GM12878 (cell line): ENCODE results near the gene FAF1. TPM values are rescaled to one million over a fixed set of nuclear protein-coding genes. Genes with fewer than 3 reads are reported as not detected.
A peak's percentile ranks its signal among the peaks of the same experiment; 100 is the strongest.

Experiments
- ASH2L ChIP-seq: fragments of 300-600, 200-600 bp; sonication (generic); IDR thresholded peaks from 2 replicates; pipeline ENCODE4 v1.6.1; 2017; ENCODE audit warnings: low read depth, mild to moderate bottlenecking, borderline replicate concordance
- BCL11A ChIP-seq: IDR thresholded peaks from 2 replicates; pipeline ENCODE4 v1.6.1; 2011; ENCODE audit warnings: low read depth, low read length
- BCLAF1 ChIP-seq: fragments of 450-650 bp; IDR thresholded peaks from 2 replicates; pipeline ENCODE4 v1.6.1; 2017; ENCODE audit warnings: antibody characterized with exemption, mild to moderate bottlenecking, moderate library complexity
- CEBPB ChIP-seq, 2 experiments: fragments of 150-350 bp in 1 of 2; IDR thresholded peaks; 2 replicates each; pipeline ENCODE4 v1.6.1; 2012 to 2014; ENCODE audit warnings: low read depth in 2 of 2, low read length in 2 of 2, borderline replicate concordance in 1 of 2, inconsistent platforms in 1 of 2
- CEBPZ ChIP-seq: fragments of 150-350 bp; IDR thresholded peaks from 2 replicates; pipeline ENCODE4 v1.6.1; 2016; ENCODE audit warnings: low read depth, low read length
- ESRRA ChIP-seq: IDR thresholded peaks from 2 replicates; pipeline ENCODE4 v1.6.1; 2012; ENCODE audit warnings: mild to moderate bottlenecking, low read length, improper control_type of control experiment
- KLF5 ChIP-seq: fragments of 450-650 bp; IDR thresholded peaks from 2 replicates; pipeline ENCODE4 v1.6.1; 2014; ENCODE audit warnings: mild to moderate bottlenecking; ENCODE audit not compliant: partially characterized antibody
- MYB ChIP-seq: fragments of 150-350 bp; IDR thresholded peaks from 2 replicates; pipeline ENCODE4 v1.6.1; 2014; ENCODE audit warnings: mild to moderate bottlenecking, low read depth, low read length, borderline replicate concordance
- NFXL1 ChIP-seq: fragments of 450-650 bp; IDR thresholded peaks from 2 replicates; pipeline ENCODE4 v1.6.1; 2017; ENCODE audit warnings: antibody characterized with exemption, mild to moderate bottlenecking, borderline replicate concordance
- NR2C1 ChIP-seq: fragments of 450-650 bp; IDR thresholded peaks from 2 replicates; pipeline ENCODE4 v1.6.1; 2017; ENCODE audit warnings: antibody characterized with exemption, mild to moderate bottlenecking, moderate library complexity
- PBX3 ChIP-seq: IDR thresholded peaks from 2 replicates; pipeline ENCODE4 v1.6.1; 2011; ENCODE audit warnings: mild to moderate bottlenecking, low read depth, low read length, moderate library complexity; ENCODE audit not compliant: insufficient replicate concordance
- RBBP5 ChIP-seq: fragments of 200-600 bp; sonication (generic); conservative IDR thresholded peaks from 2 replicates; pipeline ENCODE4 v1.6.1; 2016
- SMARCA5 ChIP-seq: fragments of 450-650 bp; IDR thresholded peaks from 2 replicates; pipeline ENCODE4 v1.6.1; 2017; ENCODE audit warnings: mild to moderate bottlenecking
- SP1 ChIP-seq: IDR thresholded peaks from one replicate; pipeline ENCODE4 v1.6.1; 2011; ENCODE audit warnings: low read depth, low read length
- STAT3 ChIP-seq: IDR thresholded peaks from 2 replicates; pipeline ENCODE4 v1.6.1; 2011; ENCODE audit warnings: low read depth, low read length, improper control_type of control experiment
- TAF1 ChIP-seq: IDR thresholded peaks from 2 replicates; pipeline ENCODE4 v1.6.1; 2011; ENCODE audit warnings: mild to moderate bottlenecking, low read depth, low read length, borderline replicate concordance
- TBL1XR1 ChIP-seq: IDR thresholded peaks from 2 replicates; pipeline ENCODE4 v1.6.1; 2012; ENCODE audit warnings: low read depth, low read length, improper control_type of control experiment
- ZNF592 ChIP-seq: fragments of 450-650 bp; IDR thresholded peaks from 2 replicates; pipeline ENCODE4 v1.6.1; 2017; ENCODE audit warnings: mild to moderate bottlenecking, moderate library complexity
- polyA plus RNA-seq, 11 experiments: library from polyadenylated mRNA; depleted of rRNA in 4 of 11; unstranded in 6 of 11; stranded (reverse) in 5 of 11; fragments of >200 nt; fragmentation: Nextera tagmentation in 4 of 11; fragmentation: Illumina TruSeq in 1 of 11; extraction: Ambion mirVana in 4 of 11; extraction: Trizol in 1 of 11; gene quantifications; 1 replicate in 1 of 11; 2 replicates in 10 of 11; pipeline versions ENCODE4 v1.2.1 to v1.2.3, GENCODE V29; 2011 to 2016; ENCODE audit warnings: inconsistent platforms in 2 of 11, missing spikeins in 2 of 11, low read depth in 1 of 11
- total RNA-seq, 4 experiments: library from RNA; depleted of rRNA in 3 of 4; stranded (reverse); fragments of >200 nt in 3 of 4; fragmentation: Illumina TruSeq in 1 of 4; extraction: Trizol in 1 of 4; gene quantifications; 2 replicates each; pipeline versions ENCODE4 v1.2.1 to v1.2.3, GENCODE V29; 2013 to 2021

FAF1 gene
- total and polyA plus RNA-seq, 10 of the 15 experiments (the other 5 are each of a cell fraction or from before 2014, with no cell fraction given) = 8.6 to 54.5 (median 23.7) TPM

GRCh38 chr1:50959913-50960844 lies at the start of gene FAF1 (continued):
- TF ChIP-seq TBL1XR1 (no peak), SP1 (peak; percentile 77), NR2C1 (peak; percentile 38), BCLAF1 (no peak), RBBP5 (no peak), ASH2L (peak; percentile 96; the same call in 1 of the 2 replicates), NFXL1 (no peak), PBX3 (peak; percentile 43), ESRRA (0 out of 2 replicates have a peak, but pooled peaks have one; percentile 54), KLF5 (peak; percentile 78), BCL11A (no peak), MYB (no peak), TAF1 (peak; percentile 96), ZNF592 (no peak), STAT3 (no peak), CEBPB (IDR thresholded peaks at IDR 0.05; ENCODE audit: borderline replicate concordance in 1 of 2, low read depth in 2 of 2, low read length in 2 of 2) (no peak), CEBPZ (no peak), SMARCA5 (no peak)
